Activated CD8-positive, alpha-beta memory T cell treated with anti-CD3 and anti-CD28 coated beads, Interleukin-2, amount 50 U/mL, for 1 hour (primary cell): ENCODE results near the gene BCL10.

Experiments used
- DNase-seq: peaks from one replicate; pipeline ENCODE4 v3.0.0-alpha.2; 2020; ENCODE audit errors: extremely low read depth

Gene BCL10

DNA sequence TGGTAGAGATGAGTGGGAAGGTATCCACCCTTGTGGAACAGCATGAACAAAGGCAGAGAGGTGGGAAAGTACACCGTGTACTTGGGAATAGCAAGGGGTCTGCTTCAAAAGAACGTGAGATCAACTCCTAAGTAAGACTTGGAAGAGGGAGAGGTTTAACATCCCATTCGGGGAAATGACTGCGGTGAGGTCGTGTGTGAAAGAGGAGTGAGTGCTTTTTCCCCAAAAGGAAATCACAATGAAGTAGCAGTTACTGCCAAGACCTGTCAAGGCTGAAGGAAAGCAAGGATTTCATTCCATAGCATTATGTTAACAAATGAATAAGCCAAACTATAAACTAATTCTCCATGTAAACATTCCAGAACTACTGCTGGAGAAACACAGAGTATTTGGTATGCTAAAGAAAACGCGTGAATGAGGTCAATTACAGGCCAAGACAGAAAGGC, 55.7 kb downstream of the BCL10 start:
- no peak for DNase-seq

DNA sequence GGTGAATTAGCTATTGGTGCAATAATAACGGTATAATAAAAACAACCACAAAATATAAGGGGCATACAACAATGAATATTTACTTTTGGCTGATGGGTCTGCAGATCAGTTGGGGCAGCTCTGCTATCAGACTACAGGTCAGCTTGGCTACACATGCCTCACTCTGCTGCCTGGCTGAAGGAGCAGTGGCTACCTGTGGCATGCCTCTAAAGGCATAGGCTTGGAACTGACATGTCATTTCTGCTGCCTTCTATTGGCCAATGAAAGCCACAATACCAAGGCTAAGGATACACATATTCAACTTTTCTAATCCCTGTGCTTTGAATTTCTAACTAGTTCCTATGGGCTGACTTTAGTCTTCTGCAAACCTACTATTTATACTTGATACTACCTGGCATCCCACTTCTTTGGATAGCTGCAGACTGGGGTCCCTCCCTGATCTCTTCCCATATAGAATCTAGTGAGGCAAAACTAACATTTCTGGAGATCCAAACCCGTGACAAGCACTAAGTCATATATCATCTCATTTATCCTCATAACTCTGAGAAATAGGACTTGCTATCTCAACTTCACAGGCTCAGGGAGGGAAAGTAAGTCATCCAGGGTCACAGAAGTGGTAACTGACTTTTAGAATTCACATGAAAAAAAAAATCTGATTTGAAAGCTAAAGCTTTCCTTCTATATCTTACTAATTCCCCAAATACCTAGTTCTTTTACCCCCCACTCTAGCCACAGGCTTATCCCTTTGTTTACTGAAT, 56.4 kb downstream of the BCL10 start:
- DNase-seq: no peak

DNA sequence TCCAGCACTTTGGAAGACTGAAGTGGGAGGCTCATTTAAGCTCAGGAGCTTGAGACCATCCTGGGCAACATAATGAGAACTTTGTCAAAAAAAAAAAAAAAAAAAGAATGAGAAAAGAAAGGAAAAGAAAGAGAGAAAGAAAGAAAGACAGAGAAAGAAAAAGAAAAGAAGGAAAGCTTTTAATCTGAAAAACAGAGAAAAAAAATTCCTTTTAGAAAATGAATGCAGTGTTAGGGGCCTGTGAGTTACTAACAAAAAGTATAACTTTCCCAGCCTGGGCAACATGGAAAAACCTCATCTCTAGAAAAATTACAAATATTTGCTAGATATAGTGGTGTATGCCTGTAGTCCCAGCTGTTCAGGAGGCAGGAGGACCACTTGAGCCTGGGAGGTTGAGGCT, 59.7 kb downstream of the BCL10 start:
- DNase-seq: no peak
